OCI-LY7 (cell line): Measurements from ENCODE around the gene TOMM20. TPM values are rescaled to one million over a fixed set of nuclear protein-coding genes. Genes with fewer than 3 reads are reported as not detected.

Experiments used
- BruUV-seq: library from RNA; stranded (reverse); fragments of 400-500 nt; replicated peaks from 2 replicates; lab custom pipeline; 2021; lab: Mats Ljungman, UMichigan
- CTCF ChIA-PET: fragments of 300-600 bp; sonication (Branson Sonifier 250); formaldehyde crosslinking; loops from one replicate; lab custom pipeline; 2022; ENCODE audit warnings: antibody characterized with exemption; ENCODE audit not compliant: unreplicated experiment; lab: Charles Lee
- POLR2A ChIA-PET: fragments of 300-600 bp; sonication (Branson Sonifier 250); formaldehyde crosslinking; loops from one replicate; lab custom pipeline; 2022; ENCODE audit warnings: antibody characterized with exemption; lab: Charles Lee
- DNase-seq: peaks from one replicate; pipeline ENCODE4 v3.0.0-alpha.2; 2015; ENCODE audit warnings: low spot score
- H2AFZ ChIP-seq: fragments of 200-600 bp; sonication (generic), shearing (Covaris generic); 2 replicates; pipeline ENCODE4 v1.6.1; 2014; ENCODE audit warnings: mild to moderate bottlenecking, antibody characterized with exemption, low read length, moderate library complexity
- H3K27ac ChIP-seq: fragments of 200-600 bp; sonication (generic); 2 replicates; pipeline ENCODE4 v1.5.1; 2014; ENCODE audit warnings: mixed run types, low read depth, mild to moderate bottlenecking, moderate library complexity, low read length, inconsistent platforms; ENCODE audit not compliant: poor library complexity, severe bottlenecking
- H3K36me3 ChIP-seq: fragments of 200-600 bp; sonication (generic); 2 replicates; pipeline ENCODE4 v1.6.1; 2014; ENCODE audit warnings: mild to moderate bottlenecking, antibody characterized with exemption, low read length, moderate library complexity, mixed read lengths; ENCODE audit not compliant: insufficient read depth
- H3K4me1 ChIP-seq: fragments of 200-600 bp; sonication (generic); 2 replicates; pipeline ENCODE4 v1.5.1; 2014; ENCODE audit warnings: mild to moderate bottlenecking, low read length; ENCODE audit not compliant: insufficient read depth, poor library complexity, severe bottlenecking
- H3K4me2 ChIP-seq: fragments of 200-600 bp; sonication (generic); 2 replicates; pipeline ENCODE4 v1.6.1; 2014; ENCODE audit warnings: mild to moderate bottlenecking, low read length
- H3K4me3 ChIP-seq: fragments of 200-600 bp; sonication (generic); 2 replicates; pipeline ENCODE4 v1.5.1; 2014; ENCODE audit warnings: mild to moderate bottlenecking, low read depth, low read length; ENCODE audit not compliant: poor library complexity, severe bottlenecking
- H3K79me2 ChIP-seq: fragments of 200-600 bp; sonication (generic); 2 replicates; pipeline ENCODE4 v1.6.1; 2016; ENCODE audit warnings: low read depth, mild to moderate bottlenecking, low read length, moderate library complexity, mixed read lengths; ENCODE audit not compliant: insufficient read depth
- H3K9me2 ChIP-seq: fragments of 200-600 bp; sonication (generic); 2 replicates; pipeline ENCODE4 v1.6.1; 2016; ENCODE audit warnings: mild to moderate bottlenecking, low read length, mixed read lengths; ENCODE audit not compliant: insufficient read depth
- H3K9me3 ChIP-seq: fragments of 200-600 bp; sonication (generic); 2 replicates; pipeline ENCODE4 v1.6.1; 2014; ENCODE audit warnings: mild to moderate bottlenecking, mixed run types, low read length, mixed read lengths
- H4K20me1 ChIP-seq: fragments of 200-600 bp; sonication (generic); 2 replicates; pipeline ENCODE4 v1.6.1; 2014; ENCODE audit warnings: mild to moderate bottlenecking, antibody characterized with exemption, low read length, moderate library complexity, mixed read lengths; ENCODE audit not compliant: insufficient read depth
- CTCF ChIP-seq: fragments of 200-600 bp; sonication (generic); conservative IDR thresholded peaks from 2 replicates; pipeline ENCODE4 v1.5.1; 2014; ENCODE audit warnings: mild to moderate bottlenecking, antibody characterized with exemption, low read length, moderate library complexity, mixed read lengths
- EZH2phosphoT487 ChIP-seq: fragments of 200-600 bp; sonication (generic); IDR thresholded peaks from 2 replicates; pipeline ENCODE4 v1.6.1; 2018; ENCODE audit warnings: low read depth, borderline replicate concordance, mild to moderate bottlenecking, mixed run types, antibody characterized with exemption, low read length, moderate library complexity, mixed read lengths
- intact Hi-C: fragments of 100-400 bp; cut with micrococcal nuclease; formaldehyde crosslinking; loops from one replicate; pipeline ENCODE4 v1.10.0; 2022; ENCODE audit not compliant: unreplicated experiment
- total RNA-seq, 2 experiments: library from RNA; depleted of rRNA in 1 of 2; stranded (reverse); fragments of >200 nt in 1 of 2; shearing (Covaris generic) in 1 of 2; gene quantifications; 2 replicates each; pipeline ENCODE4 v1.2.3, GENCODE V29; 2014 to 2022

TOMM20 gene
- total RNA-seq, 2 experiments from 2014 or later = 76.7 to 133 TPM

GRCh38 chr1:235112297-235113182, 16.1 kb downstream of the TOMM20 start:
- intact Hi-C loops = no loop called here
- Histone ChIP-seq H3K79me2 (peaks cover 42% of the 10 kb centered on the region; the same call in 1 of the 2 replicates), H3K4me2 (no peak overlapping the region), H3K27ac (no peak overlapping the region), H2AFZ (no peak overlapping the region), H4K20me1 (peaks cover 6% of the 10 kb centered on the region; the same call in 1 of the 2 replicates), H3K9me2 (no peaks in the 10 kb centered on the region), H3K4me3 (no peak overlapping the region), H3K4me1 (no peaks in the 10 kb centered on the region), H3K36me3 (peaks cover 99% of the 10 kb centered on the region), H3K9me3 (no peaks in the 10 kb centered on the region)
- BruUV-seq = no TSS peak
- CTCF ChIA-PET = no interaction called here
- POLR2A ChIA-PET = interaction anchor here (1.4 kb wide), 1 partner anchor 9 kb away, joined by 7 read pairs; no protein-coding TSS in a partner anchor
- no peak for DNase-seq
- TF ChIP-seq CTCF = no peak
- TF ChIP-seq EZH2phosphoT487 = no peak

- no peak overlapping the region for H3K4me2 ChIP-seq
- peaks cover 93% of the 10 kb centered on the region for H3K36me3 ChIP-seq
- no TSS peak for BruUV-seq
- ChIA-PET CTCF (interaction anchor here (0.6 kb wide), 1 partner anchor 9 kb away, joined by 4 read pairs; no protein-coding TSS in a partner anchor), POLR2A (no interaction called here)
- H2AFZ ChIP-seq = no peak overlapping the region
- no peaks in the 10 kb centered on the region for H3K9me2 ChIP-seq
- peaks cover 6% of the 10 kb centered on the region; the same call in 1 of the 2 replicates for H4K20me1 ChIP-seq
- no peaks in the 10 kb centered on the region for H3K9me3 ChIP-seq
- peaks cover 33% of the 10 kb centered on the region; the same call in 1 of the 2 replicates for H3K79me2 ChIP-seq
- DNase-seq = no peak
- intact Hi-C loops = no loop called here
- H3K4me1 ChIP-seq = no peaks in the 10 kb centered on the region
- TF ChIP-seq EZH2phosphoT487 (no peak), CTCF (no peak)
- no peak overlapping the region for H3K27ac ChIP-seq
- H3K4me3 ChIP-seq = no peak overlapping the region
Measured at GRCh38 chr1:235111107-235111506, 17.5 kb downstream of the TOMM20 start.
